Head of caudate nucleus (tissue), 42 donors: ENCODE measurements around the gene TMC5.
"Not testable (repeated sequence)": the region's sequence is repeated elsewhere in the genome, so short reads cannot be mapped to it uniquely, and the experiment has no call there.

Experiments used
- DNase-seq, 42 donors: peaks; one replicate each; pipeline versions ENCODE4 v3.0.0 to v3.0.0-alpha.2; 2020 to 2021; ENCODE audit warnings: mixed read lengths in 7 of 42
- intact Hi-C: fragments of 100-400 bp; cut with DNase I; formaldehyde crosslinking; loops from one replicate; pipeline ENCODE4 v1.15.0; 2022

TMC5 gene, protein sequence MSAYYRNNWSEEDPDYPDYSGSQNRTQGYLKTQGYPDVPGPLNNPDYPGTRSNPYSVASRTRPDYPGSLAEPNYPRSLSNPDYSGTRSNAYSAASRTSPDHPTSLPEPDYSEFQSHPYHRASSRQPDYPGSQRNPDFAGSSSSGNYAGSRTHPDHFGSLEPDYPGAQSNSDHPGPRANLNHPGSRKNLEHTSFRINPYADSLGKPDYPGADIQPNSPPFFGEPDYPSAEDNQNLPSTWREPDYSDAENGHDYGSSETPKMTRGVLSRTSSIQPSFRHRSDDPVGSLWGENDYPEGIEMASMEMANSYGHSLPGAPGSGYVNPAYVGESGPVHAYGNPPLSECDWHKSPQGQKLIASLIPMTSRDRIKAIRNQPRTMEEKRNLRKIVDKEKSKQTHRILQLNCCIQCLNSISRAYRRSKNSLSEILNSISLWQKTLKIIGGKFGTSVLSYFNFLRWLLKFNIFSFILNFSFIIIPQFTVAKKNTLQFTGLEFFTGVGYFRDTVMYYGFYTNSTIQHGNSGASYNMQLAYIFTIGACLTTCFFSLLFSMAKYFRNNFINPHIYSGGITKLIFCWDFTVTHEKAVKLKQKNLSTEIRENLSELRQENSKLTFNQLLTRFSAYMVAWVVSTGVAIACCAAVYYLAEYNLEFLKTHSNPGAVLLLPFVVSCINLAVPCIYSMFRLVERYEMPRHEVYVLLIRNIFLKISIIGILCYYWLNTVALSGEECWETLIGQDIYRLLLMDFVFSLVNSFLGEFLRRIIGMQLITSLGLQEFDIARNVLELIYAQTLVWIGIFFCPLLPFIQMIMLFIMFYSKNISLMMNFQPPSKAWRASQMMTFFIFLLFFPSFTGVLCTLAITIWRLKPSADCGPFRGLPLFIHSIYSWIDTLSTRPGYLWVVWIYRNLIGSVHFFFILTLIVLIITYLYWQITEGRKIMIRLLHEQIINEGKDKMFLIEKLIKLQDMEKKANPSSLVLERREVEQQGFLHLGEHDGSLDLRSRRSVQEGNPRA

DNA sequence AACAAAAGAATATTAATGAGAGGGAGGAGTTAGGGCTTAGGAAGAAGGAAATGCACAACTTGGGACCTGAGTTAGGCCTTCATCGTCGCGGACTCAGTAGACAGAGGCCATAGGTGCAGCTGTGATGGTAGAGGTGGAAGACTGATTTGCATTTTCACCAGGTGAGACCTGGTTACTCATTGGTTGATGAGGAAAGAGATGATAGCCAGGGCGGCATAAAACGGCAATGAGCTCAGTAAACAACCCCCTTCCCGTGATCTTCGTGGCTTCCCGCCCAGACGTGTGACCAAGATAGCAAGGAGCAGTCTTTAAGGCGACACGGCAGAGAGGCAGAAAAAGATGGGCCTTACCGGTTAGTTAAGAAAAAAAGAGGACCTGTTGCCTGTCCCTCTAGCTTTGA, at the start of gene TMC5:
TMC5 (plus strand) TSS at position 244 of the 400 bp plus-strand sequence. CDS start 22,156 bp downstream, outside the sequence.
- intact Hi-C loops, result no loop called here
- DNase-seq, result no peak

DNA sequence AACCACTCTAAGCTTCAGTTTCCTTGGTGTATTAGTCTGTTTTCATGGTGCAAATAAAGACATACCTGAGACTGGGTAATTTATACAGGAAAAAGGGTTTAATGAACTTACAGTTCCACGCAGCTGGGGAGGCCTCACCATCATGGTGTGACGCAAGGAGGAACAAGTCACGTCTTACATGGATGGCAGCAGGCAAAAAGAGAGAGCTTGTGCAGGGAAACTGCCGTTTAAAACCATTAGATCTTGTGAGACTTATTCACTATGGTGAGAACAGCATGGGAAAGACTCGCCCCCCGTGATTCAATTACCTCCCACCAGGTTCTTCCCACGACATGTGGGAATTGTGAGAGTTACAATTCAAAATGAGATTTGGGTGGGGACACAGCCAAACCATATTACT, 45.1 kb upstream of the TMC5 start:
- intact Hi-C loops, DNase-seq: not testable (repeated sequence)

DNA sequence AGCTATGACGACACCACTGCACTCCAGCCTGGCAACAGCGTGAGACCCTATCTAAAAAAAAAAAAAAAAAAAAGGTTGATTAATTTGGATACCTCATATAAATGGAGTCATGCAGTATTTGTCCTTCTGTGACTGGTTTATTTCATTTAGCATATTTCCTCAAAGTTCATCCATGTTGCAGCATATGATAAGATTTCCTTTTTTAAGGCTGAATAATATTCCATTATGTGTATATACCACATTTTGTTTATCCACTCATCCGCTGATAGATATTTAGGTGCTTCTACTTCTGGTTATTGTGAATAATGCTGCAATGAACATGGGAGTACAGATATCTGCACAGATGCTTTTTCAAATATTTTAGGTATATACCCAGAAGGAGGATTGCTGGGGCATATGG, 43.3 kb upstream of the TMC5 start:
- intact Hi-C loops, result no loop called here
- no peak for DNase-seq

DNA sequence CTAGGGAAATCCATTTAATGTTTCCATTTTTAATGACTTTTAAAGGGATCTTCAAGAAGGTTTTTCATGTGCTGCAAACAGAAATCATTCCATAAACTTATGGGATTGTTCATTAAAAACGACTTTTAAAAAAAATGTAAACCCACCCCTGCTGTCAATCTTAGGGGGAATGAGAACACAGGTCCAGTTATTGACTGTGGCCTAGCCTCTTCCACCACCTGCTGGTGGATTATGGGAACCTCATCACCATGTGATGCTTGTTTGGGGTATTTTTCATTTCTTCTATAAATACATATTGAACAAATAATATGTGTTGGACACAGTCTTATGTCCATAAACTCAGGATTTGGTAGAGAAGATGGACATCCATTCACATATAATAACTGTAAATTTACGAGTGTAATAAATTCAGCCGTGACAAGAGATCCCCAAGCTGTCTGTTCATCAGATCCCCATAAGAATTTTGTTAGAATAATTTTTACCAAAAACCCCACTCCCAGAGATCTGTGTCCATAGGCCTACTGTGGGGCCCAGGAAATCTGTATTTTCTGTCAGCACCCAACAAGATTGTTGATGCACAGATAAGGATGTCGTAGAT, 42.0 kb upstream of the TMC5 start:
- DNase-seq, result peak in 38 of 42 donors; percentile 14 to 79 (median 52)
- intact Hi-C loops, result loop anchor here (5.0 kb wide), 1 partner anchor 288 kb away; no protein-coding TSS in a partner anchor

DNA sequence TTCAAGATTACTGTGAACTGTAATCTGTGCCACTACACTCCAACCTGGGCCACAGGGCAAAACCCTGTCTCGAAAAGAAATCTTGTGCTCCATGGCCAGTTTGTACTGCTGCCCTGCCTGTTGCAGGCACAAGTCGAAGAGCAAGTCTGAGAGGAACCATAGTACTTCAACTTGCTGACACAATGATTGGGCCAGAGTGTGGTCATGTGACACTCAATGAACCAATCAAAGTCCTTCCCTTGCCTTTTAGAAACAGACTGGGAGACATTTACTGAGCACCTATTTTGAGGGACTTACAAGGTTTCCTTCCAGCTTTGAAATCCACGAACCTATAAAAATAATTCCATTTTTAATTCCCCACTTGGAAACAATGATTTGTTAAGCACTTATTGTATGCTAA, 39.8 kb upstream of the TMC5 start:
- intact Hi-C loops, result loop anchor here (5.0 kb wide), 1 partner anchor 291 kb away; no protein-coding TSS in a partner anchor
- no peak for DNase-seq

DNA sequence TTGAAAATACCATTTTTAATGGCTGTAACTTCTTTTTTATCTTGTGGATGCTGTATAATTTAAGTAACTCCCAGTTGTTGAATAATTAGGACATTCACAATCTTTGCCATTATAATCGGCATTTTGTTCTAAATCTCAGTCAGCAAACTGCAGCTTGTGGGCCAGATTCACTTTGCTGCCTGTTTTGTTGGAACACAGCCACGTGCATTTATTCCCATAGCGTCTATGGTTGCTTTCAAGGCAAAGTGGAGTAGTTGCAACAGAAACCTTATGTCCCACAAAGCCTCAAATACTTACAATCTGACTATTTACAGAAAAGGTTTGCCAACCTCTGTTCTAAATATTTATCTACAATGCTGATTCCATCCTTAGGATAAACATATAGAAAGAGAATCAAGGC, 39.2 kb upstream of the TMC5 start:
- no peak for DNase-seq
- intact Hi-C loops, result loop anchor here (5.0 kb wide), 1 partner anchor 291 kb away; no protein-coding TSS in a partner anchor

DNA sequence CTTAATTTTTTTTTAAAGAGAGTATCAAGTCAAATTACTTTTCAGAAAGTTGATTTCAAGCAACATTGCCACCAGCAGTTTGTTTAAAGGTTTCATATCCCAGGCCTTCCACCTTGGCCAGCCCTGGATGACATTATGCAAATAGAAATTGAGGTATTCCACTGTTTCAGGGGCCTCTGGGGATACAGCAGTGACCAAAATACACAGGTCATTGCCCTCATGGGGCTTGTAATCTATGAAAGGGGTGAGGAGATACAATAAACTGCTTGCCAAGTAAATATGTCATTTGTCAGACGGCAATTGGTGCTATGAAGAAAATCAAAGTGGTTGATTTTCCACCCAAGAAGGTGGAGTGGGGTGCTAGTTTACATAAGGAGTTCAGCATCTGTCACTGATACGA, 37.8 kb upstream of the TMC5 start:
- intact Hi-C loops, result loop anchor here (5.0 kb wide), 1 partner anchor 293 kb away; no protein-coding TSS in a partner anchor
- no peak for DNase-seq

DNA sequence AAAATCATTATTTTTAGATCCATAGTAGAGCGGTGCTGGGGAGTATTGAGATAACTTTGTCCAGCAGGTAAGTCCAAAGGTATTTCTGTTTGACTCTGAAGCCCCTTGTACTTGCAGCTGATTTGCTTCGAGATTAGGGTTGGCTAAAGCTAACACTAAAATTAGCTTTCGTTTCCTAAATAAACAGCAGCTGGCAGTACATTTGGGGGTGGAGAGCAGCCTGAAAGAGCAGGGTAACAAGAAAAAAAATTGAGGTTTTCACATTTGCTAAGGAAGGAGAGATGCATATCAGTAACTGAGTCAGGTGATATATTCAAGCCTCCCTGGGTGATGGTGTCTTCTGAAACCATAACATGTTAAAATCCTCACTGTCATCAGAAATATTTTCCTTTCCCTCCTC, 37.4 kb upstream of the TMC5 start:
- intact Hi-C loops, result no loop called here
- DNase-seq, result no peak

DNA sequence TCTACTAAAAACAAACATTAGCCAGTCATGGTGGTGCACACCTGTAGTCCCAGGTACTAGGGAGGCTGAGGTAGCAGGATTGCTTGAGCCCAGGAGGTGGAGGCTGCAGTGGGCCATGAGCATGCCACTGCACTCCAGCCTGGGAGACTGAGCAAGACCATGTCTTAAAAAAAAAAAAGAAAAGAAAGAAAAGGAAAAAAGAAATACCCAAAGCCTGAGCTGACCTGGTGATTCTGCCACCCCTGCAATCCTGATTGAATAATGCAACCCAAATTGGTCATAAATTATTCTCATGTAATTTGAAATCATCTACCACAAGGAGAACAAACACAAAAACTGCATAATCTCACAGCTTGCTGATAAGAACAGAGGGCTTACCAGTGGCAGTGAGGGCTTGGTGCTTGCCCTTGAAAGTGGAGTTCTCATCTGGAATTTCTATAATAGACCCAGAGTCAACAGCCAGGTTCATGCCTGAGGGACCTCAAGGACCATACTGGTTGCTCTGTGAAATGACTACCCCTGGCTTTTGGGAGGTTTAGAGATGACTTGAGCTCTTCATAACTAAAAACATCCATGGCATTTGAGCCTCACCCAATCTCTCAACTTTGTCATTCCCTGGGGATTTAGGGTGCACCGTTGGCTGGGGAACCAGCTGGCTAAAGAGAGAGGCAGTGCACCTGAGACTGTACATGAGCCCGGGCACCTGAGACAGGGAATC, 35.4 kb upstream of the TMC5 start:
- no peak for DNase-seq
- intact Hi-C loops, result no loop called here

DNA sequence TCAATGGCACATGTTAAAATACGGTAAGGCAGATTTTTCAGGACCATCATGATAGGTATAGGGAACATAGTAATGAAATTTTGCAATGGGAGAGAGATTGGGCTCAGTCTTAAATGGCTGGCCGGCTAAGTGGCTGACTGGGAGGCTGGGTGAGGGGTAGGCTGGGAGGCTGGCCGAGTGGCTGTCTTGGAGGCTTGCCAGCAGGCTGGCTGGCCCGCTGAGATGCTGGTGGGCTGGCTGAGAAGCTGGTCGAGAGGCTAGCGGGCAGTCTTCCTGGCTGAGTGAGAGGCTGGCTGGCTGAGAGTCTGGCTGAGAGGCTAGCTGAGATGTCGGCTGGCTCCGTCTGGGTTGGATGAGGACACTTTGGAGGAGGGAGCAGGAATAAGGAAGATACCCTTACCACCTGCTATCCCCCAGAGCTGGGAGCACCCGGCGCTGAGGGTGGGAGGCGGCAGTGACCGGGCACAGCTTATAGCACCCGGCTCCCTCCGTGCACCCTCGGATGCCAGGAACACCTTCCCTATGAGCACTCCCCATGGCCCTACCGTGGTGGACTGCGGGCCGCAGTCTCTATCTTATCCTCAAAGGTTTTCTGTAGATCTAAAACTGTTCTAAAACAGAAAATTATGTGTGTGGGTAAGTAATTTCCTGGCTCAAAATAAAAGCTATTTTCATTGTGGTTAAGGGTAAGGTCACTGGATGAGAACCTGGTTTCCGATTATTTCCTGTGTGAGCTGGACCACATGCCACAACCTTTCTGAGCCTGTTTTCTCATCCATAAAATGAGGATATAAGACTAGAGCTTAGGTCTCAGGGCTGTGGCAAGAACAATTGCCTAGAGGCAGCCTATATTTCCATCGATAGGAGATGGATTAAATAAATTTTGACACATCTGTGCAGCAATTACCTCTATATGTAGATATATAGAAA, 34.5 kb upstream of the TMC5 start:
- intact Hi-C loops, result no loop called here

DNA sequence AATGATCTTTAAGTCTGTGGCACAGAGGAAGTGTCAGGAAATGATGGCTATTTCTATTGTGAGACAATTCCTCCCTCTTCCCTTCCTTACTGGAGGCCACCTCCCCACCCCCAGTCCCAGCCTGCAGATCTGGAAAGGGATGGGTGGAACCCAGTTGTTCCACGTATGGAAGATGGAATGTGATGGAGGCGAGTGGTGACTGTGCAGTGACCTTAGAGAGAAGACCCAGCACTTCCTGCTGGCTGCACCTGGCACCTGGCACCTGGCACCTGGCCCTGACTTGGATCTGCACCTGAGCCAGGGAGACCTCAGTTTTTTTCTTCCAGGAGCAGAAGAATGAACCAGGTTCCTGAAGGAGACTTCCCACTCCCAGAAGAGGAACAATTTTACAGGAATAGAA, 33.0 kb upstream of the TMC5 start:
- intact Hi-C loops, result no loop called here
- DNase-seq, result no peak

More for the DNA sequence above, 34.5 kb upstream of the TMC5 start:
- peak in 40 of 42 donors; percentile 7 to 68 (median 31) for DNase-seq

DNA sequence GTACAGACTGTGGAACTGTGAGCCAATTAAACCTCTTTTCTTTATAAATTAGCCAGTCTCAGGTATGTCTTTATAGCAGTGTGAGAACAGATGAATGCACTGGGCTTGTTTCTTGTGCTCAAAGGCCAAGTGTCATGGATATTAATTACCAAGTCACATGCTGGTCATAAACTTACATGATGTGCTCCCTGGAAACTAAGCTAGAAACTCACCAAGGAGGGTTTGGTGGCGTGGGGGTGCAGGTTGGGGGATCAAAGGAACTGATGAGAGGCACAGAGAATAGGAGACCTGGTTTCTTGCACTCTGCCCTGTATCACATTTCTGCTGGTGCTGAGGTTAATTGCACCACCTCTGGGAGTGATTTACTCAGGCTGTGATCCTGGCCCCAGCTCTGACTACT, 31.2 kb upstream of the TMC5 start:
- DNase-seq, result no peak
- intact Hi-C loops, result no loop called here

DNA sequence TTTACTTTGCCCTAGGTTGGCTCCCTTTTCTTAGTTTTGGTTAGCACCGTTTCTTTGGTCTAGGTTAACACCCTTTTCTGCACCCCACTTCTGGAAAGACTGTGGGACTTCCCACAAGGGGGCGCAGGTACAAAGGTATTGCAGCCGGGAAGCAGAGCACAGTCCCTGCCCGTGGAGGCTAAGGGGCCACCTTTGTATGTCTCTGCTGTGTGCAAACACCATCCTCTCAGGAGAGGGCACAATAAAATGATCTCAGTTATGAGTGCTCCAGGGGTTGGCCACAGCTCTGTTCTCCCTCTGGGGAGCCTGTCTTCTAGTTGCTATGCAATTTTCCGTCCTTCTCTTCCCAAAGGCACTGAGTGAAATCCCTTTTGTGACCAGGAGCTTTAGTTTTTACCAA, 28.4 kb upstream of the TMC5 start:
- peak in 34 of 42 donors; percentile 8 to 65 (median 32) for DNase-seq
- intact Hi-C loops, result no loop called here

DNA sequence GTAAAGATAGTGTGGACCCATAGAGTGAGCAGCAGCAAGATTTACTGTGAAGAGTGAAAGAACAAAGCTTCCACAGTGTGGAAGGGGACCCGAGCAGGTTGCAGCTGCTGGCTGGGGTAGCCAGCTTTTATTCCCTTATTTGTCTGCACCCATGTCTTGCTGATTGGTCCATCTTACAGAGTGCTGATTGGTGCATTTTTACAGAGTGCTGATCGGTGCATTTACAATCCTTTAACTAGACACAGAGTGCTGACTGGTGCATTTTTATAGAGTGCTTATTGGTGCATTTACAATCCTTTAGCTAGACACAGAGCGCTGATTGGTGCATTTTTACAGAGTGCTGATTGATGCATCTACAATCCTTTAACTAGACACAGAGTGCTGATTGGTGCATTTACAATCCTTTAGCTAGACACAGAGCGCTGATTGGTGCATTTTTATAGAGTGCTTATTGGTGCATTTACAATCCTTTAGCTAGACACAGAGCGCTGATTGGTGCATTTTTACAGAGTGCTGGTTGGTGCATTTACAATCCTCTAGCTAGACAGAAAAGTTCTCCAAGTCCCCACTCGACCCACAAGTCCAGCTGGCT, 26.4 kb upstream of the TMC5 start:
- intact Hi-C loops, DNase-seq: not testable (repeated sequence)

DNA sequence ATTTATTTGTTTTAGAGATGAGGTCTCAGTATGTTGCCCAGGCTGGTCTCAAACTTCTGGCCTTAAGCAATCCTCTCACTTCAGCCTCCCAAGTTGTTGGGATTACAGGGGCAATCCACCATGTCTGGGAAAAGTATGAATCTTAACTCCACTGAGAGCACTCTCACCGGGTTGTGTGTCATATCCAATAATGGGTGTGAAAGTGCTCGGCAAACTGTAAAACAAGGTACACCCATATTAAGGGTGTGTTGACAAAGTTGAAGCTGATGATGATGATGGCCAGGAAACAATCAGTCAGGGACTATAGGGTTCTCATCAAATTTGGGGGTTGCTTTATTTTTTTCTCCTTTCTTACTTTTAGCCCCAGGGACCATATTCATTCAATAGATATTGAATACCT, 25.3 kb upstream of the TMC5 start:
- intact Hi-C loops, result no loop called here
- DNase-seq, result no peak

DNA sequence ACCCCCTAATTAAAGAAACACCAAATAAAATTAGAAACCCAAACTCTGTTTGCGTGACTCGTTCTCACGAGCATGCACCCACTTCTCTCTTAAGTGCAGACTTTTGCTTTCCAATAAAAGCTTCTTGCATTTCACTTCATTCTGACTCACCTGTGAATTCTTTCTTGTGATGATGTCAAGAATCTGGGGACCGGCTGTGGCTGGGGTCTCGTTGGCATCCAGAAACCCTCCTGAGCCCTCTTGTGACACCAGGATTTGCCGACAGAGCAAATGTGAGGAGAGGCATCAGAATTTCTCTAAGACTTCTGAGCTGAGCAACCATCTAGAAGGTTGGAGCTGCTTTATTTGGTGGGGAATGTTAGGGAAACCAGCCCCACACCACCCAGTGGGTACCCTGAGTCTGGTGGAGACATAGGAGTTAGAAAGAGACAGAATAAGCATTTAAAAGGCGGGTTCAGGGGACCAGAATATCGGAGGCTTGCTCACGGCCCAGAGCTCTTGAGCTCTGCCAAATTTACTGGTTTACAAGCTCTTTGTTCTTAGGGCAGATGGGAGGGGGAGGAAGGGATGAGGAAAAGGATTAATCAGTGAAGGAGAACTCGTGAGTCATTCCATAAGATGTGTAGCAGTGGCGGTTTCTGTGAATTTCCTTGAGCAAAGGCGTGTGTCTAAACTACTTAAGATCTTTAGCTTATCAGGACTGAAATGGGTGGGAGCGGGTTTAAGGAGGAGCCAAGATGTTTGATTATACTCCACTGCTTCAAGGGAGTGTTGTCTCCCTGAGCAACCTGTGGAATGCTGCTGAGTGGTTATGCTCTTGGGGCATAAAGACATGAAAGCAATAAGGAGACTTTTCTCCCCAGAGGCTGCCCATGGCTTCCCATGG, 24.2 kb upstream of the TMC5 start:
- no peak for DNase-seq
- intact Hi-C loops, result no loop called here
